Ramos (cell line): Measurements from ENCODE around the gene ALG8.
"Not testable (repeated sequence)": the region's sequence is repeated elsewhere in the genome, so short reads cannot be mapped to it uniquely, and the experiment has no call there.

ENCODE experiments used
- in situ Hi-C: fragments of 300-500 bp; cut with MboI; formaldehyde crosslinking; loops from one replicate; pipeline ENCODE4 v1.14.3; 2022; ENCODE audit warnings: low sequenced_read_pairs; ENCODE audit not compliant: unreplicated experiment

ALG8 gene

DNA sequence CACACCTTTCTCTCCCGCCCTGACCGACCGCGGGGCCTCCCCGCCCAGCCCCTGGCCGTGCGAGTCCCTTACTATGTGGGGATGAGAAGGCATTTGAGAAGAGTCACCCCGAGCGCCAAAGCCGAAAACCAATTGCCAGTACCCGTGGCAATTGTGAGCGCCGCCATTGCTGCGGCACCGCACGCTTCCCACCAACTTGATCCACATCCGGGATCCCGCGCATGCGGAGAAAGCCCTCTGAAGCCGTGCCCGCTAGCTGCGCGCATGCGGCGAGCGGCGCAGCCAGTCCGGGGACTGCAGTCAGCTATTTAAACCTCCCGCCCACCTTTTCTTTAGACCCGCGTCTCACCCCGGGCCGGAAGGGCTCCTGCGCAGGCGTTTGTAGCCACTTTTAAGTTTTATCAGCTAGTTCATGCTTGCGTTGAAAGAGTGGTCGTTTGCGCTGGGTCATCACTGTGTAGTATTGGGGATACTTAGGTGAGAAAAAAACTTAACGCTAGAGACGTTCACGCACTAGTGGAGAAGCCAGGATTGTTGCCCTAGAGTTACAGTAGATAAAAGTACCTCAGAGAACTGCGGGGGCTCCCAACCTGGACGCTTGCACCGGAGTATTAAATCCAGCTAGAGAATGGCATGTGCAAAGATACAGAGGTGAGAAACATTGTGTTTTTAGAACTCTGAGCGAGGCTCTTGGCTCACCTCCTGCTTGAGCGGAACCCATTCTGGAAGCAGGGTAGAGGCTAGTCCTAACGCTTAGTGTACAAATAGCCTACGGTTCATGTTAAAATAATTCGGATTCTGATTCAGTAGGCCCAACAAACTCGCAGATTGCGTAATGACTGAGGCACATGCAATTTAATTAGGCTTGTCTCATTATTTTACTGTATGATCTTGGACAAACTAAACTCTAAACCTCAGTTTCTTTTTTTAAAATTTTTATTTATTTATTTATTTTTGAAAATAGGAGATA lies at the start of gene ALG8:
ALG8 (minus strand) TSS at position 205 of the 970 bp plus-strand sequence; CDS start at position 167, 38 bp downstream.
- in situ Hi-C loops, result no loop called here

DNA sequence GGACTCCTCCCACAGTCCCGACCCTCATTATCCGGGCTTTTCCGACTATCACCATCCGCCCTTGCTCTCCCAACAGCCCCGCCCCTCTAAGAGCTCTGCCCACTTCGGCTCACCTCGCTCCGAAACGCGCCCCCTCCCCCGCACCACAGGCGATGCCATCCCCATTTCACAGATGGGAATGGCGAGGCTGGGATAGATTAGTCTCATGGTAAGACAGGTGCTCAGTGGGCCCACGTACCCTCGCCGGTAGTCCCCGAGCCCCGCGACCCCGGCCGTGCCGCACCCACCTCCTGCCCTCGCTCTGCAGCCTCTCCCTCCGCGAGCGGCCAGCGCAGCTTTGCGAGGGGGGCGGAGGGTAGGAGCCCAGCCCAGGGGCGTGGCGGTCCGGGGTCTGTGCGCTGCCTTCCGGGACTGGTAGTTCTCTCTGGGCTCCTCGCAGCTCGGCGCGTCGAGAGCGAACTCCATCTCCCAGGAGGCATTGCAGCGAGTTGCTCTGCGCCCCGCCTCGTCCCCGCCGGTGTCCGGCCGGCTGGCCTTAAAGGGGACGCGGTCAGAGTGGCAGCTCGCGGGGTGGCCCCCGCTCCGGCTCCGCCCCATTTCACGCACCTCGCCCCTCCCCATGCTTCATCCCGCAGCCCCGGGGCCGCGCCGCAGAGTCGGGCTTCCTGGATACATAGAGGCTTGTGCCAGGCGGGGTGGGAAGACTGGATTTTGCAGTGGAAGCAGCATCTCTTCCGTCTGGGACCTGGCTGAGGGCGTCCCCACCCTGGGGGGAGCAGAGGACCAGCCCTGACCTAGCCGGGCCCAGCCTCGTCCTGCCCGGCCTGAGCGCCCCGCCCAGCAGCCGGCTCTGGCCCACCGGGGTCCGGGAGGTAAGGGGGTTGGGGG lies 49.1 kb upstream of the ALG8 start, which contains the start of the genes KCTD21 and USP35:
KCTD21 (minus strand) TSS at position 341 of the 888 bp plus-strand sequence. CDS start 14,072 bp downstream, outside the sequence.
USP35 (plus strand) TSS at position 634 of the 888 bp plus-strand sequence. CDS start 7,327 bp downstream, outside the sequence.
- in situ Hi-C loops, result no loop called here

DNA sequence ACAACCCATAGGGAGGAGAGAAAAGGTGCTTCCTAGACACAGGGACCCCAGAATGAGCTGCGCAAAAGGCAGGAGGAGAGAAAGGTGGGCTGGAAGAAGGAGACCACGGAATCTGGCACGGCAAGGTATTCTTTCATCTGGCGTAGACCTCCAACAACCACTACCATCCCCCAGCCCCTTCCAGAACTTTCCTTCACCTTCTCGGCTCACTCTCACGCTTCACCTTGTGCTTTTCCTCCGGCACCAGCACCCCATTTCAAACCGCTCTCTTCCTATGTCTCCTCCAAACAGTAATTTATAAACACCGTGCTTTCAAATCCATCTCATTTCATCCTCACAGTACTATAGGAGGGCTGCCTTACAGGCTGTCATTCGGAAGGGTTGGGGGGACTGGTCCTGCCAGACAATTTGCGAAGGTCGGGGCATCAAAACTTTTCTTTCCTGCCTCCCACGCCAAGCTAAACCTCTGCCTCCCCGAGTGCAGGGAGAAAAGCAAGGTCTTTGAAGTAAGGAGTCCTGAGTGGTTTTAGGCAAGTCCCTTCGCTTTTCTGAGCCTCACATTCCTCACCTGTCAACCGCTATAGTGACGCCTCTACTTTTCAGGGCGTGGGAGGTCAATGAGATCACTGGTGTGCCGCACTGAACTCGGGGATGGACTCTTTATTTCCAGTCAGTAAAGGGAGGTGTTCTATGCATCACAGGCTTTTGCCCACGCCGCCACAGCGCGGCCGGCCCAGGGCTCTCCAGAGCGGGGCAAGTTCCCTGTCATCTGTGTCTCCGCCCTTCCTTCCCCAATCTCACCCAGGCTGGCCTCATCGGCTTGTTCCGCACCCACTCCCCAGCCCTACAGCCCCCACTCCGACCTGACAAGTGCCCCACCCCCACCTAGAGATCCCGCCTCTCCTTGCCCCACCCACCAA lies 48.2 kb upstream of the ALG8 start:
- in situ Hi-C loops, result no loop called here

DNA sequence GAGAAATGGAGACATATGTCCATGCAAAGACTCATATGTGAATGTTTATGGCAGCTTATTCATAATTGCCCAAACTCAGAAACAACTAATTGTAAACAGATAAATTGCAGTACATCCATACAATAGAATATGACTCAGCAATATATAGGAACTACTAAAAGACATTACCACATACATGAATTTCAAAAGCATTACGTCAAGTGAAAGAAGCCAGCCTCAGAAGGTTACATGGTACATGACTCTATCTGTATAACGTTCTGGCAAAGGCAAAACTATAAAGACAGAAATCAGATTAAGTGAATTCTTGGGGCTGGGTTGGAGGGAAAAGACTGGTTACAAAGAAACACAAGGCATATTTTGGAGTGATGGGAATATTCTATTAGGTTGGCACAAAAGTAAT lies 41.8 kb upstream of the ALG8 start:
- in situ Hi-C loops, result no loop called here

DNA sequence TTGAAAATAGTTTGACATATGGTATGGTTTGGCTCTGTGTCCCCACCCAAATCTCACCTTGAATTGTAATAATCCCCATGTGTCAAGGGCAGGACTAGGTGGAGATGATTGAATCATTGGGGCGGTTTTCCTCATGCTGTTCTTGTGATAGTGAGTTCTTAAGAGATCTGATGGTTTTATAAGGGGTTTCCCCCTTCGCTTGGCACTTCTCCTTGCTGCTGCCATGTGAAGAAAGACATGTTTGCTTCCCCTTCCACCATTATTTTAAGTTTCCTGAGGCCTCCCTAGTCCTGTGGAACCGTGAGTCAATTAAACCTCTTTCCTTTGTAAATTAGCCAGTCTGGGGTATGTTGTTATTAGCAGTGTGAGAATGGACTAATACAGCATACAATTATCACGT lies 41.3 kb upstream of the ALG8 start:
- in situ Hi-C loops, result no loop called here

DNA sequence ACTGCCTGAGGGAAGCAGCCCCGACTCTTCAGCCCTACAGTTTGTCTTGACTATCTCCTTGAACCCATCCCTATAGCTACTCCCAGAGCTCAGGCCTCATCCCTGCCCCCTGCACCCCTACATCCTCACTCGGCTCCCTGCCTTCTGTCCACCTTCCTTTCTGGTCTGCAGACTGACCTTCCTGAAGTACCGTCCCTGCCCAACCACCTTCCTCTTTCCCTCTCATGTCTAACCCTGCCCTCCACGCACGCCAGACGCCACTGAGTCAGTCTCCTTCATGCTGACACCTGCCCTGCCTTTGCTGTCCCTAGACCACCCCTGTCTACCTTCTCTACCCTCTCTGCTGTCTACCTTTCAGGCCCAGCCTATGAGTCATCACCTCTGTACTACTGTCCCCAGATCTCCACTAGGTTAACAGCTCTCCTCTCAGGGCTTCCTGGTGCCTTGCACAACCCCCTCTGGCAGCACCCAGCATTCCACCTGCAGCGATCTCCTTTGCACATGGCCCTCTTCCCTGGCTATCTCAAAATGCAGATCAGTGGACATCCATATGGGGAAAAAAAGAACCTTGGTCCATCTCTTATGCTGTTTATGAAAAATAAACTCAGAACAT lies 40.1 kb upstream of the ALG8 start:
- in situ Hi-C loops, result no loop called here

DNA sequence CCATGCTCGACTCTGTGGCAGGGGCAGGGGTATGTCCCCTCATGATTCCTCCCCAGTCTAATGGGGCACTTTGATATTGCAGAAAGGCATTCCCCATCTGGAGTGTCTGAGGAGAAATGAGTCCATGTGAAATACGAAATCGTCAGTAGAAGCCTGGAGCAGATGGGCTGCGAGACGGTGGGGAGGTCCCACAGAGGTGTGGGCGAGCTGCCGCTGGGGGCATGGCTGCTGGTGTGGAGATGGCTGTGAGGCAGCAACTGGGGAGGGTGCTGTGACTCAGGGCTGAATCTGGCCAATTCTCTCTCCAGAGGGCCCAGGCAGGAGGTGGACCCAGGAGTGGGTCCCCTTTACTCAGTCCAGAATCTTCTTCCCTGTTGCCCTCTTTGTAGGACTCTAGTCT lies 37.8 kb upstream of the ALG8 start:
- in situ Hi-C loops, result no loop called here

DNA sequence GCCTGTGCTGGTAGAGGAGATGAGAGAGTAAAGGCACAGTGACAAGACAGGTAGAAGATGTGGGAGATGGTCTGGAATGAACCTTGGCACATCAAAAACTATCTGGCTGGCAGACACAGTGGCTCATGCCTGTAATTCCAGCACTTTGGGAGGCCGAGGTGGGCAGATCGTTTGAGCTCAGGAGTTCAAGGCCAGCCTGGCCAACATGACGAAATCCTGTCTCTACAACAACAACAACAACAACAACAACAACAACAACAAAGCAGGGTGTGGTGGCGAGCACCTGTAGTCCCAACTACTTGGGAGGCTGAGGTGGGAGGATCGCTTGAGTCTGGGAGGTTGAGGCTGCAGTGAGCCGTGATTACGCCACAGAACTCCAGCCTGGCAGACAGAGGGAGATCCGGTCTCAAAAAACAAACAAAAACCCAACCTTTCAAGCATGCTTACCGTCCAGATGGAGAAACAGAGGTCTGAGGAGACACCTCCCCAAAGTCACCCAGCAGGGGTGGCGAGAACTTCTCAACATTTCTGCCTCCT lies 37.2 kb upstream of the ALG8 start:
- in situ Hi-C loops, result no loop called here

DNA sequence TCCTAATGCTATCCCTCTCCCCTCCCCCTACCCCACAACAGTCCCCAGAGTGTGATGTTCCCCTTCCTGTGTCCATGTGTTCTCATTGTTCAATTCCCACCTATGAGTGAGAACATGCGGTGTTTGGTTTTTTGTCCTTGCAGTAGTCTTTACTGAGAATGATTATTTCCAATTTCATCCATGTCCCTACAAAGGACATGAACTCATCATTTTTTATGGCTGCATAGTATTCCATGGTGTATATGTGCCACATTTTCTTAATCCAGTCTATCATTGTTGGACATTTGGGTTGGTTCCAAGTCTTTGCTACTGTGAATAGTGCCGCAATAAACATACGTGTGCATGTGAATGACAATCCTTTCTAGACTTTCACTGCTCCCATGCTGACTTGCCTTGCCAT lies 36.4 kb upstream of the ALG8 start:
- in situ Hi-C loops, result not testable (repeated sequence)

DNA sequence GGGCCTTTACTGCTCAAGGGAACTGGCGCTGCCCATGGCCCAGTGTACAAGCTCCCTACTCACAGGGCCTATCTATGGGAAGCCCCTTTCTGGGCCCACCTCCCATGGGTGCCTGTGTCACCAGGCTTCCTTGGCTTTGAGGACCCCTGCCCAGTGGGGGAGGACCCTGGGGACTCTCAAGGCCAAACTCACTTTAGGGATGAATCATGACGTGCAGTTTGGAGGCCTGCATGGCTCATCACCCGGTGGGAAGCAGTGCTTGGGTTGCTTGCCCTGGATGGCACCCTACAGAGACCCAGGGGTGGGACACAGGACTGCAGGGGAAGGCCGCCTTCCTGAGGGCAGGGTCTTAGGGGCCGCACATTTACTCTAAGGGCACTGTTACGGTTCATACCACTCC lies 32.5 kb upstream of the ALG8 start:
- in situ Hi-C loops, result no loop called here

DNA sequence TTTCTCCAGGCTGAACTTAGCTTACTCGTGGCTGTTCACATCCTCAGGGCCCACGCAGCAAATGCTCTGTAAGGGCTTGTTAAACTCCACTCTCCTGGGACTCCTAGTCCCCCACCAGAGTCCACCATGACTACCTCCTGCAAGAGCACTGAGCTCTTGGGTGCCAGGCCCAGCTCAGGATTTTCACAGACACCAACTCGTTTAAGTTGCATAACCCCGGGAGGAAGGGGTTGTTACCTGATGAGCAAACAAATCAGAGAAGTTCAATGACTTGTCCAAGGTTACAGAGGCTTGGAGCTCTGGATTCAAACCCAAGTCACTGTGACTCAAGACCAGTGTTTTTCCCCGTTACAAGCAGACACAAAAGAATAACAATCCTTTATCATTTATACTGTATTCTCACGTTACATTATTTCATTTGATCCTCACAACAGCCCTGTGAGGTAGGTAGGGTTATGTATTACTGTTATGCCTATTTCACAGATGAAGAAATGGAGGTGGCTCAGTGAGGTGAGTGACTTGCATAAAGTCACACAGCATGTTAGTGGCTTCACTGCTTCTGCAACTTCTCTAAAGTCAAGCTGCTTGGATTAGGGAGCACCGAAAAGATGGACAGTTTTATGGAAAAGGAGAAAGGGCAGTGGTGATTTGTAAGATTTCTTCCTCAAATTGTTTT lies 31.6 kb upstream of the ALG8 start:
- in situ Hi-C loops, result no loop called here

DNA sequence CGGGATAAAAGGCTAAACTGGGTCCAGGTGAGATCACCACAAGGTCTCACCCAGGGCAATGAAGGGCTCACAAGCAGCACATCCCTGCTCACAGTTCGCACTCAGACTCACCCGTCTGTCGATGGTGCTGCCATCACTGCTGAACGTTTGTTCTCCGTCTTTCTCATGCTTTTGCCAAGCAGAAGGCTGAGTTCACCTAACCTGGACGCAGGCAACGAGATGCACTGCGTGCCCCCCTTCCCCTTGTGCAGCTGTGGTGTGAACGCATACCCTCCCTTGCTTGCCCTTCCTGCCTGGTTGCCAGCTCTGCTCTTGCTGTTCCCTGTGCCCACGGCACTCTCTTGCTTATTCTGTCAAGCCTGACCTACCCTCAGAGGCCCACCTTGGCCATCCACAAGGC lies 31.0 kb upstream of the ALG8 start:
- in situ Hi-C loops, result no loop called here

DNA sequence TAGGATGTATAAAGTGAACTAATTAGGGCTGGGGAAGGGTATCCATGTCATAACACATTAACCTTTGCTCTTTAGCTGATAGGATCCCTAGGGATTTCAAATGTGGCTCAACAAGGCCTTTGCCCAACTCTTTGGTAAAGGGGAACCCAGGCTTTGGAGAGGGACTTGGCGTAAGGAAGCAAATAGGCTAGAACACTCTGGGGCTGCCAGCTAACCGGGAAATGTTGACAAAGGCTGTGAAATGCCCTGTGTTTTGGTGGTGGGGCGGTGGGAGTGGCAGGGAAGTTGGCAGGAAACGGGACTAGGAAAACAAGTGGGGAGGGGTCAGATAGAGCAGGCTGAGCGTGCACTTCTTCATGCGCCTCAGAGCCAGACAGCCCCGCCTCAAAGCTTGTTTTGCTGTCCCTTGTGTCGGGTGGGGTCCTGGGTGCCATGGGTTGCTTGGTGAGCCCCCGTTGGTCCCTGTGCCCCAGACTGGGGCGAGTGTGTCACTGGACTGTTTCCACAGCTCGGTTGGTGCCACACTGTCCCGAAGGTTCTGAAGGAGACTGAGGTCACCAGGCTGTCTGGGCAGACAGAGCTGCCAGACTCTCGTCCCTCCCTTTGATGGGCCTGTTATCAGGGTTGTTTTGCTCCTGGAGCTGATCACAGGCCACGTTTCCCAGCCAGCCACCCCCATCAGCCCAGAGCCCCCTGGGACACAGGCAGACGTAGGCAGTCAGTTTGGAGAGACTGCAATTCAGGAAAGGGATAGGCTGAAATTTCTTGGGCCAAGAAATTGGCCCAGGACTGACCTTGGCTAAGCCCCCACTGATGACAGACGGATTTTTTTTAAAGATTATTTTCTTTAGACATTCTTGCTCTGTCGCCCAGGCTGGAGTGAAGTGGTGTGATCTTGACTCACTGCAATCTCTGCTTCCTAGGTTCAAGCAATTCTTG lies 29.4 kb upstream of the ALG8 start:
- in situ Hi-C loops, result no loop called here

DNA sequence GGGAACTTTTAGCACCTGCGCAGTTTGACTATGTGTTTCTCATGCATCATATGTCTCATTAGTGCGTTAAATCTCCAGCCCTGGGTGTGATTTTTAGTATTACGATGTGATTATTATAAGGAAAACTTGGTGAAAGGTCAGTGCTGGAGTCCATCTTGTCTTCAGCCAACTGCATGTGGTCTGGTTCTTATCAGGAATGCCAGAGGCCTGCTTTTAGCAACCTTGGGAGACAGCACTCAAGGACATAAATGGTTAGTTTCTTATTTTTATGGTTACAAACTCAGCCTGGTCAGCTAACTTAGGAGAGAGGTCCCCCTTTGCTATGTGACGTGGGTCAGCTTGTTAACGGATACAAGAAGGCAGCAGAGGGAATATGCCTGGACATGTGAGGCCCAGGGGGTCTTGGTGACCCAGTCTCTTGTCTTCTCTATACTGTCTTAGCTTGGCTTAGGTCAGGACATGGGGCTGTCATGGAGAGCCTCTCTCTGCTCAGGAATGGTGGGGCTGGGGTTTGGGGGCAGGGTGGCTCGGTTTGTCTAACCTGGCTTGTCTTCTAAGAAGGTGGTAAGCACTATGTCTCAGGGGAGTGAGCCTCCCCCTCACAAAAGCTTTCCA lies 27.5 kb upstream of the ALG8 start:
- in situ Hi-C loops, result no loop called here

DNA sequence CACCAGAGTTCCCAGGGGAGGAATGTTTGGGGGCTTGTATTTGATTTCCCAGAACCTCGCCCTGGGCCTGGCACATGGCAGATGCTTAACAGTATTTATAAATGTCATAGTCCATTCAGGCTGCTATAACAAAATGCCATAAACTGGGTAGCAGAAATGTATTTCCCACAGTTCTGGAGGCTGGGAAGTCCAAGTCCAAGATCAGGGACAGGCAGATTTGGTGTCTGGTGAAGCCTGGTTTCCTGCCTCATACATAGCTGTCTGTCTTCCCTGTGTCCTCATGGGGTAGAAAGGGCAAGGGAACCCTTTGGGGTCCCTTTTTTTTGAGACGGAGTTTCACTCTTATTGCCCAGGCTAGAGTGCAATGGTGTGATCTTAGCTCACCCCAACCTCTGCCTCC lies 25.0 kb upstream of the ALG8 start:
- in situ Hi-C loops, result no loop called here

DNA sequence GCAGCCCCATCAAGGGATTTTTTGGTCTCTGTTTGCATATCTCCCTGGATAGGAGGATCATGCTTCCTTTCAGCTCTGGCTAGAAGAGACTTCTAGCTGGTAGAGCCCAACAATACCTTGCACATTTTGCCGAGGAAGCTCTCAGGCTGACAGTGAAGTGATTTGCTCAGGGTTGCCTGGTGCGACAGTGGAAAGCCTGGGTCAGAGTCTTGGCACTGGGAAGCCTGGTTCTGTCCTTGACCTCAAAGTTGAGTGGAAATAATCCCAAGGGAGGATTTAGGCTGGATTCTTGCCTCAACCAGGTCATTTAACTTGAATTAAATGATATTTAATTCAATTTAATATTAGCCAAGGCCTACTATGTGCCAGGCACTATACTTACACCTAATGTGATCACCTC lies 24.4 kb upstream of the ALG8 start:
- in situ Hi-C loops, result no loop called here

DNA sequence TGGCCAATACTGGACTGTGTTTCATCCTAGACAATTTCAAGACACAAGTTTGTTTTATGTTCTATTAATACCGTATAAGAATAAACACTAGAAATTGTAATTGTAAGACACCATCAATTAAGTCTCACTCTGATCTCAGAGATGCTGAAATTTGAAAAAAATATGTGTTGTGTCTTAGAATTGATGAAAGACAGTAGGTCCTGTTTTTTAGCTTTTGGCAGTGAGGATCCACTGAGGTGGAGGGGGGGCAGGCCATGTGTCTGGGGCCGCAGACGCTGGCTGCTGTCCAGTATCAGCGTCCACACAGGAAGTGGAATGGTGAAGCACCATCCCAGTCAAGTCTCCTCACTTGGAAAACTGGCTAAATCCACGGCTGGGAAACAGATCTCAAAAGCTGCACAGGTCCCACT lies 22.5 kb upstream of the ALG8 start:
- in situ Hi-C loops, result no loop called here
